Measurements from ENCODE around the gene FAM229B.
"Not testable (repeated sequence)": the region's sequence is repeated elsewhere in the genome, so short reads cannot be mapped to it uniquely, and the experiment has no call there.

The FAM229B gene

DNA sequence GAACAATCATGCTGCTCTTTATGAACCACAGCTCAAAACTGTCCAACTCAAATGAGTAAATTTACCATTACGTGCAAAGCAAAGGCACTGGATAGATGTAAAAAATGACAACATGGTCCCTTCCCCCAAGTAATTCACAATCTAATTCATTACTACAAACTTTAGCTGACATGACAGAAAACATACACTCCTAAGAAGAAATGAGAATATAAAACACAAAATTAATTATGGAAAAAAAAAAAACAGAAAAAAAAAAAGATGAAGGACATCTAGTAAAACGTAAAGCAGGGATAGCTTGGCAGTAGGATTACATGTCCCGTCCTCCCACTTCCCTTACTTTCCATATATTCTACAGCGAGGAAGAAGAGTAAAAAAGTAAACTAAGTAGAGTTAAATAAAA lies 5.8 kb upstream of the FAM229B start:
- Histone ChIP-seq H3K4me2 (ENCODE audit: low read length) (no peak overlapping the region), H3K36me3 (ENCODE audit: insufficient read depth, low read length) (peaks cover 17% of the 10 kb centered on the region), H3K4me1 (ENCODE audit: control insufficient read depth, insufficient read depth, low read length) (peaks cover 4% of the 10 kb centered on the region), H3K27me3 (ENCODE audit: control insufficient read depth, insufficient read depth, low read length) (no peaks in the 10 kb centered on the region), H3K9ac (ENCODE audit: low read depth, low read length) (no peak overlapping the region), H3K9me3 (replicated peaks; ENCODE audit: low read length) (no peaks in the 10 kb centered on the region), H3K4me3 (ENCODE audit: low read length) (no peak overlapping the region)

DNA sequence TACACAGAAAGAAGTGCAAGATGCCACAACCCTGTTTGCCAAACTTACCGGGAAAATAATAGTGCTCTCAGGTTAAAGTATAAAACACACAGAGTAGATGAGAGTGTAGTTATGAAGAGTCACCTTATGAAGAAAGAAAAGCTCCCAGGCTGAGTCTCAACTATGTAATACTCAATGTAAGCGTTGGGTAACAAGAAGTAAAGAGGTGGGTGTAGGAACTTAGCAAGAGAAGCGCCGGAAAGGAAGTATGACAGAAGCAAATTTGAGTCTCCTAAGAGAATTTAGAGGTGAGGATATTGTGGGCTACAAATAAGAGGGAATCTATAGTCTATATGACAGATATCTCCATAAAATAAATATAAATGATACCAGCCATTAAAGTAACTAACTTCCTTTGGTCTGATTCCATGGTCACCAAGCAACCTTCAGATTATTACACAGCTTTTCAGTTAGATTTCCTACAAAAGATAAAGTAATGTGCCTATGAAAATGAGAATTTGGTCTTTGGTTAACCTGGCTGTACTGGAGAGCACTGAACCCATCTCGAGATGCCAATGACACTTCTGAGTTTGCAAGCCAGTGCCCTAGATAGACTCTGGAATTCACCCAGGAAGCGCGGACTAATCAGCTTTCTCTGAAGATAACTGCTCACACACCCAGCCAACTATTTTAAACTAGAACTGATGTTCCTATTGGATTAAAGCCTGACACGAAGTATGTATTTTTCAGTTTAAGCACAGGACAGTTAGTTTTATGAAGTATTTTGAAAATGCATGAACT lies 1.9 kb upstream of the FAM229B start:
- Histone ChIP-seq H3K4me2 (ENCODE audit: low read length) (no peak overlapping the region), H3K9me3 (replicated peaks; ENCODE audit: low read length) (no peaks in the 10 kb centered on the region), H3K4me3 (ENCODE audit: low read length) (no peak overlapping the region), H3K4me1 (ENCODE audit: control insufficient read depth, insufficient read depth, low read length) (peaks cover 4% of the 10 kb centered on the region), H3K36me3 (ENCODE audit: insufficient read depth, low read length) (peaks cover 13% of the 10 kb centered on the region), H3K9ac (ENCODE audit: low read depth, low read length) (no peak overlapping the region), H3K27me3 (ENCODE audit: control insufficient read depth, insufficient read depth, low read length) (no peaks in the 10 kb centered on the region)

DNA sequence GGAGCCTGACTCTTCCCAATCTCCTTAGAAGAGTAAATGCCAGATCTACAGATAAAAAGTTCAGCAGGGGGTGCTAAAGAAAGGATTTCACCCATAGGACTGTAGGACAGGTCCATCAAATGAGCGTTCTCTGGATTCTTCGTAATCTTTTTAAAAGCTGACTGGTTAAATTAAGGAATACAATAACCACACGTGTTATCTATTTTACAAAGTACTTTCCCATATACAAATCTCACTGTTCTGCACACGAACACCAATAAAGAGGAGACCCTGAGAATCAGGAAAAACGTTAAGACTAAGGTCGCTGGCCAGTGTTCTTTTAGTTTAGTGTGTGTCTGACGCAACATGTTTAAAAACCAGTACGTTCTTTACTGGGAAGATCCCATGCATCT lies 651 bp upstream of the FAM229B start:
- Histone ChIP-seq H3K4me2 (ENCODE audit: low read length) (peak overlapping the region; percentile 92), H3K4me3 (ENCODE audit: low read length) (peak overlapping the region; percentile 98), H3K36me3 (ENCODE audit: insufficient read depth, low read length) (peaks cover 8% of the 10 kb centered on the region), H3K4me1 (ENCODE audit: control insufficient read depth, insufficient read depth, low read length) (peaks cover 4% of the 10 kb centered on the region), H3K9ac (ENCODE audit: low read depth, low read length) (peak overlapping the region; percentile 86), H3K27me3 (ENCODE audit: control insufficient read depth, insufficient read depth, low read length) (no peaks in the 10 kb centered on the region), H3K9me3 (replicated peaks; ENCODE audit: low read length) (no peaks in the 10 kb centered on the region)

DNA sequence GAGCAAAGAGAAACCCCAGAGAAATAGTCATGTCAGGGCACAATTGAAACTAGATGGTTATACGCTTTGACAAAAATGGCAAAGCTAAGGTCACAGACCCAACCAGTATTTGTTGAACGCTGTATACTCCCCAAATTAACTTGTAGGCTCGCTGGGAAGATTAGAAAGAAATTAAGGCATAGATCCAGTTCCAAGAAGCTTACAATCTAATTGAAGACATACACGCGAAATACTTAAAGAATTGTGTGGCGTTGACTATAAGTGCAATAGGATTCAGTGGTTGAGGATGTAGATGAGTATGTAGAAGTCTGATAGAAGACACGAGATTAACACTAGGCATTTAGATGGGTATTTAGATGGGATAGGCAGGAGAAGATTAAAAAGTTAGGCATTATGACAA lies 525 bp downstream of the FAM229B start:
- peak overlapping the region; percentile 92 for H3K4me2 ChIP-seq (ENCODE audit: low read length)
- H3K4me1 ChIP-seq (ENCODE audit: control insufficient read depth, insufficient read depth, low read length), result peaks cover 4% of the 10 kb centered on the region
- peak overlapping the region; percentile 98 for H3K4me3 ChIP-seq (ENCODE audit: low read length)
- peak overlapping the region; percentile 86 for H3K9ac ChIP-seq (ENCODE audit: low read depth, low read length)
- peaks cover 8% of the 10 kb centered on the region for H3K36me3 ChIP-seq (ENCODE audit: insufficient read depth, low read length)
- no peaks in the 10 kb centered on the region for H3K9me3 ChIP-seq (replicated peaks; ENCODE audit: low read length)
- H3K27me3 ChIP-seq (ENCODE audit: control insufficient read depth, insufficient read depth, low read length), result no peaks in the 10 kb centered on the region

DNA sequence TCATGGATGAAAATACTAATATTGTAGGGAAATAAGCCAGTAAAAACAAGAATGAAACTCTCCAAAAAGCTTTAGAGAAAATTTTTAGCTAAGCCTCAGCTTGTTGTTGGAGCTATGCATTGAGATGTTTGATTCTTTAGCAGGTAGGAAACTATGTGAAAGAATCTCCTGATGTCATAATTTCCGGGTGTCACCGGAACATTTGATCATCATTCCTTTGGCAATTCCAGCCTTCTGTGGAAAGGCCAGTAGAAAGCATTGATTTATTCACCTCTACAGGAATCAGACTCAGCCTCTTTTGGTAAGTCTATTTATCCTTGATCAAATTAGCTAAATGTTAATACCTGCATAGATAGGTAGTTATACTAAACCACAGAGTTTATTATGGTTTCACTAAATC lies 9.5 kb downstream of the FAM229B start:
- no peak overlapping the region for H3K4me3 ChIP-seq (ENCODE audit: low read length)
- H3K9me3 ChIP-seq (replicated peaks; ENCODE audit: low read length), result no peaks in the 10 kb centered on the region
- H3K36me3 ChIP-seq (ENCODE audit: insufficient read depth, low read length), result peaks cover 9% of the 10 kb centered on the region
- H3K27me3 ChIP-seq (ENCODE audit: control insufficient read depth, insufficient read depth, low read length), result no peaks in the 10 kb centered on the region
- H3K4me1 ChIP-seq (ENCODE audit: control insufficient read depth, insufficient read depth, low read length), result no peaks in the 10 kb centered on the region
- H3K4me2 ChIP-seq (ENCODE audit: low read length), result no peak overlapping the region
- H3K9ac ChIP-seq (ENCODE audit: low read depth, low read length), result no peak overlapping the region

DNA sequence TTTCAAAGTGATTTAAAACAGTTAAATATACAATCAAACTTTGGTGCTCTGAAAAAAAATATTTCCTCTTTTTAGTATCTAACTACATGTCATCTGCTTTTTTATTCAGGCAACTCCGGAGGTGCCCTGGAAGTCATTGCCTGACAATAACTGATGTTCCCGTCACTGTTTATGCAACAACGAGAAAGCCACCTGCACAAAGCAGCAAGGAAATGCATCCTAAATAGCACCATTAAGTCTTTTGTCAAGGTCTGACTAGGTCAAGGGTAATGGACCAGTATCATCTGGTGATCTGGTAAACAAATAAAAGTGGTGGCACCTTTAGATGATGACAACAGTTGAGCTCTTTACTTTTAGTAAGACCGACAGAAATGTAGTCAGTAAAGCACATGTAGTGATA lies 13.2 kb downstream of the FAM229B start:
- H3K9ac ChIP-seq (ENCODE audit: low read depth, low read length), result no peak overlapping the region
- no peaks in the 10 kb centered on the region for H3K9me3 ChIP-seq (replicated peaks; ENCODE audit: low read length)
- H3K36me3 ChIP-seq (ENCODE audit: insufficient read depth, low read length), result peaks cover 9% of the 10 kb centered on the region
- no peaks in the 10 kb centered on the region for H3K4me1 ChIP-seq (ENCODE audit: control insufficient read depth, insufficient read depth, low read length)
- no peak overlapping the region for H3K4me3 ChIP-seq (ENCODE audit: low read length)
- no peaks in the 10 kb centered on the region for H3K27me3 ChIP-seq (ENCODE audit: control insufficient read depth, insufficient read depth, low read length)
- no peak overlapping the region for H3K4me2 ChIP-seq (ENCODE audit: low read length)

DNA sequence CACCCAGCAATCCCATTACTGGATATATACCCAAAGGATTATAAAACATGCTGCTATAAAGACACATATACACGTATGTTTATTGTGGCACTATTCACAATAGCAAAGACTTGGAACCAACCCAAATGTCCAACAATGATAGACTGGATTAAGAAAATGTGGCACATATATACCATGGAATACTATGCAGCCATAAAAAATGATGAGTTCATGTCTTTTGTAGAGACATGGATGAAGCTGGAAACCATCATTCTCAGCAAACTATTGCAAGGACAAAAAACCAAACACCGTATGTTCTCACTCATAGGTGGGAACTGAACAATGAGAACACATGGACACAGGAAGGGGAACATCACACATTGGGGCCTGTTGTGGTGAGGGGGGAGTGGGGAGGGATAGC lies 18.6 kb downstream of the FAM229B start:
- H3K9me3 ChIP-seq (replicated peaks; ENCODE audit: low read length); H3K27me3 ChIP-seq (ENCODE audit: control insufficient read depth, insufficient read depth, low read length); H3K9ac ChIP-seq (ENCODE audit: low read depth, low read length); H3K4me3 ChIP-seq (ENCODE audit: low read length); H3K4me1 ChIP-seq (ENCODE audit: control insufficient read depth, insufficient read depth, low read length); H3K36me3 ChIP-seq (ENCODE audit: insufficient read depth, low read length); H3K4me2 ChIP-seq (ENCODE audit: low read length): not testable (repeated sequence)

DNA sequence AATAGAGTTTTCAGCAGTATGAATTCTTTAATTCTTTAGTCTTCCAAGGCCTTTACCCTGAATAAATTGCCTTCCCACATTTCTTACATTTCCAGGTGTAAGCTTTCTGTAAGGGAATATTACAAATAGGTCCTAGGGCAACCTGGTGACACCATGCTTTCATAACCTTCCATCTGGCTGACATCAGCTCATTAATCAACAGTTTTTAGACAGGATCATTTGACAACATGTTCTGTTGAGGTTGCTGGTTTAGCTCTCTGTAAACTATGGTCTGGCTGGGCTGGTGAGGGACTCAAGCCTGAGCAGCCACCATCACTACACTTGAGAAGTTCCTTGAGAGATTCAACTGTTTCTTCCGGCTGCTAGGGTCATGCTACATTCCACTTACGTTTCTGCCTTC lies 19.2 kb downstream of the FAM229B start:
- Histone ChIP-seq H3K4me2 (ENCODE audit: low read length) (no peak overlapping the region), H3K36me3 (ENCODE audit: insufficient read depth, low read length) (no peaks in the 10 kb centered on the region), H3K9ac (ENCODE audit: low read depth, low read length) (no peak overlapping the region), H3K4me3 (ENCODE audit: low read length) (no peak overlapping the region), H3K27me3 (ENCODE audit: control insufficient read depth, insufficient read depth, low read length) (no peaks in the 10 kb centered on the region), H3K9me3 (replicated peaks; ENCODE audit: low read length) (no peaks in the 10 kb centered on the region), H3K4me1 (ENCODE audit: control insufficient read depth, insufficient read depth, low read length) (peaks cover 2% of the 10 kb centered on the region)

DNA sequence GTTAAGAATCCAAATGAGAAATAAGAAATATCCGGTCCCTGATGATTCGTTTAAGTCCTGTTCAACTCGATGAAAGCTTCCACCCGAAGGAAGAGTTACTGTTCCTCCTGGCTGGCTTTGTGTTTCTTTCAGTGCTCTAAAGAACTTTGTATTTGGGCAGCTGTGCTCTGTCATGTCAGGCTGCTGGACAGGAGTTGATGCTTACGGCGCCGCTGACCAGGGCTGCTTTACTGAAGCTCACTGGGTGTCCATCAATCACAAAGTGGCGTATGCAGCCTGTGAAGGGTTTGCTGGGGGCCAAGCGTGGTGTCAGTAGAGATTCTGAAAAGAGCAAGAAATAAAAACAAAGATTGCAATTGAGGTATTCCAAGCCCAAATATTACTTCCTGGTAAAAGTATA lies 21.9 kb downstream of the FAM229B start:
- no peaks in the 10 kb centered on the region for H3K36me3 ChIP-seq (ENCODE audit: insufficient read depth, low read length)
- H3K9ac ChIP-seq (ENCODE audit: low read depth, low read length), result no peak overlapping the region

DNA sequence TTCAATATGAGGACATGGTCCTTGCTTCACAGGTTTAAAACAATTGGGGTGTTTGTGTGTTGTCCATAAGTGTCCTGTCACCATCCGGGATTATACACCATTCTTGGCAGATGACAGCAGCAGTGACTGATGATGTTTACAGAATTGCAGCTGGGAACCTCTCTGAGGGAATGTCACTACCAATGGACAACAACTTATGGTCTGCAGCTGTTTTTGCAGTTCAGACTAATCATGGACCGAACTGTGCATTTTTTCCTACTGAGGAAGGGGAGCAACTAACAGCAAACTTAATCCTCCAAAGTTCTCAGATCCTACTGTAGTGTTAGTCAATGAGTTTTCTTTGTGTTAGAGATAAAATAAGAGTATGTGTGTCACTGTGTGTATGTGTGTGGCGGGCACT lies 26.0 kb downstream of the FAM229B start:
- Histone ChIP-seq H3K9ac (ENCODE audit: low read depth, low read length) (no peak overlapping the region), H3K27me3 (ENCODE audit: control insufficient read depth, insufficient read depth, low read length) (no peaks in the 10 kb centered on the region), H3K9me3 (replicated peaks; ENCODE audit: low read length) (no peaks in the 10 kb centered on the region), H3K4me3 (ENCODE audit: low read length) (no peak overlapping the region), H3K36me3 (ENCODE audit: insufficient read depth, low read length) (no peaks in the 10 kb centered on the region), H3K4me1 (ENCODE audit: control insufficient read depth, insufficient read depth, low read length) (peaks cover 9% of the 10 kb centered on the region), H3K4me2 (ENCODE audit: low read length) (no peak overlapping the region)

More for the DNA sequence above, 21.9 kb downstream of the FAM229B start:
- no peaks in the 10 kb centered on the region for H3K27me3 ChIP-seq (ENCODE audit: control insufficient read depth, insufficient read depth, low read length)
- no peak overlapping the region for H3K4me3 ChIP-seq (ENCODE audit: low read length)
- peaks cover 2% of the 10 kb centered on the region for H3K4me1 ChIP-seq (ENCODE audit: control insufficient read depth, insufficient read depth, low read length)
- H3K9me3 ChIP-seq (replicated peaks; ENCODE audit: low read length), result no peaks in the 10 kb centered on the region
- no peak overlapping the region for H3K4me2 ChIP-seq (ENCODE audit: low read length)

DNA sequence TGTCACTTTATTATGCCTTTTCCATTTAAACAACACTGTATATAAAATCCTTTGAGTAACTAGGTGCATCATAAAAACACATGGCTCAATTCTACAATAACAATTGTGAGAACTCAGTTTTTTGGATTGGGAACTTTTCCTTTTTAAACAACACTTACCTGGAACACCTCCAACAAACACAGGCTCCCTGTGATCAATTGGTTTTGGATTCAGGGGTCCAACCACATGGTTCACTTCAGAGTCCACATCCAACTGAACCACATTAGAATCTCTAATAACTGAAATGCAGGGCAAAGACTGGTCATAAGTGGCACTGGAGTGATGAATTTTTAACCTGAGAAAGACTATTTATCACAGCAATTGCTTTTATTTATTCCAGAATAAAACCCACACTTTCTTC lies 26.5 kb downstream of the FAM229B start:
- no peaks in the 10 kb centered on the region for H3K9me3 ChIP-seq (replicated peaks; ENCODE audit: low read length)
- H3K9ac ChIP-seq (ENCODE audit: low read depth, low read length), result no peak overlapping the region
- no peak overlapping the region for H3K4me3 ChIP-seq (ENCODE audit: low read length)
- peaks cover 9% of the 10 kb centered on the region for H3K4me1 ChIP-seq (ENCODE audit: control insufficient read depth, insufficient read depth, low read length)
- no peaks in the 10 kb centered on the region for H3K36me3 ChIP-seq (ENCODE audit: insufficient read depth, low read length)
- no peak overlapping the region for H3K4me2 ChIP-seq (ENCODE audit: low read length)
- H3K27me3 ChIP-seq (ENCODE audit: control insufficient read depth, insufficient read depth, low read length), result no peaks in the 10 kb centered on the region

DNA sequence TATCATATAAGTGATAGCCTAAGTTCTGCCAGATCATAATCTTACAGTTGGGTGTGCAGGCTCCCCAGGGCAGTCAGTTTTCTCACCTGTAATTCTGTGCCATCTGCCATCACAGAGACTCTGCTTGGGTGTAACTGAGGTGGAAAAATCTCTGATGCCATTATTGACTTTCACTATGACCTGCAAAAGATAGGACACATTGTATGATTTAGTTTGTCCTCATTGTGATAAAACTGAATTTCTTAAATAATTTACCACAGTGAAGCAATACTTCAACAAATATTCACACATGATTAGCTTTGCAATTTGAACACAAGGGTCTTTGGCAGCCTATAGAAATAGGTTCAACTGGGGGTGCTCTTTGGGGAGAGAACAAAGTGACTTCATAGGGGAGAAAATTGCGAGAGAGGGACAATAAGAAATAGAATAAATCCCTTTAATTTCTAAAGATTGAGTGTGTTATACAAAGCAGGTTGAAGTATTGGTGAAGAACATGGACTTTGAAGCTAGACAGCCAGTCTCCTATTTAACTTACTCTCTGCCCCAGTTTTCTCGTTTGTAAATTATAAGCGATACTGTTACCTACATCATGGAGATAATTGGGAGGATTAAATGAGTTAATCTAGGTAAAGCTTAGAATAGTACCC lies 27.3 kb downstream of the FAM229B start:
- Histone ChIP-seq H3K4me1 (ENCODE audit: control insufficient read depth, insufficient read depth, low read length) (peaks cover 7% of the 10 kb centered on the region), H3K36me3 (ENCODE audit: insufficient read depth, low read length) (no peaks in the 10 kb centered on the region), H3K27me3 (ENCODE audit: control insufficient read depth, insufficient read depth, low read length) (no peaks in the 10 kb centered on the region), H3K9me3 (replicated peaks; ENCODE audit: low read length) (no peaks in the 10 kb centered on the region), H3K4me3 (ENCODE audit: low read length) (no peak overlapping the region), H3K4me2 (ENCODE audit: low read length) (no peak overlapping the region), H3K9ac (ENCODE audit: low read depth, low read length) (no peak overlapping the region)
